ENCODE data around the gene ATP6V1E1.
"Not testable (repeated sequence)": the region's sequence is repeated elsewhere in the genome, so short reads cannot be mapped to it uniquely, and the experiment has no call there.

Gene ATP6V1E1

GRCh38 chr22:17628406-17629172, at the start of gene ATP6V1E1:
TSS of gene ATP6V1E1 (minus strand) at chr22:17628749. CDS start at chr22:17628635, 114 bp downstream.
- DNase-seq (ENCODE audit: low spot score), result peak; percentile 98

GRCh38 chr22:17675584-17675983, 47.0 kb upstream of the ATP6V1E1 start:
- no peak for DNase-seq (ENCODE audit: low spot score)

GRCh38 chr22:17674152-17674551, 45.6 kb upstream of the ATP6V1E1 start:
- DNase-seq (ENCODE audit: low spot score), result no peak

GRCh38 chr22:17672417-17672991, 44.0 kb upstream of the ATP6V1E1 start:
- DNase-seq (ENCODE audit: low spot score), result no peak

- DNase-seq (ENCODE audit: low spot score), result not testable (repeated sequence)
These were observed 43.1 kb upstream of the ATP6V1E1 start for GRCh38 chr22:17671521-17672092.

GRCh38 chr22:17665854-17666253, 37.3 kb upstream of the ATP6V1E1 start:
- no peak for DNase-seq (ENCODE audit: low spot score)

GRCh38 chr22:17665248-17665647, 36.7 kb upstream of the ATP6V1E1 start:
- no peak for DNase-seq (ENCODE audit: low spot score)

- no peak for DNase-seq (ENCODE audit: low spot score)
These were observed 36.0 kb upstream of the ATP6V1E1 start for GRCh38 chr22:17664414-17665055.

GRCh38 chr22:17656870-17657395, 28.4 kb upstream of the ATP6V1E1 start:
- DNase-seq (ENCODE audit: low spot score), result no peak

GRCh38 chr22:17655289-17655688, 26.7 kb upstream of the ATP6V1E1 start:
- no peak for DNase-seq (ENCODE audit: low spot score)

GRCh38 chr22:17648569-17648968, 20.0 kb upstream of the ATP6V1E1 start:
- no peak for DNase-seq (ENCODE audit: low spot score)

GRCh38 chr22:17647991-17648390, 19.4 kb upstream of the ATP6V1E1 start:
- no peak for DNase-seq (ENCODE audit: low spot score)

- no peak for DNase-seq (ENCODE audit: low spot score)
These were observed 18.9 kb upstream of the ATP6V1E1 start for GRCh38 chr22:17647452-17647851.

- DNase-seq (ENCODE audit: low spot score), result not testable (repeated sequence)
These were observed 13.8 kb upstream of the ATP6V1E1 start for GRCh38 chr22:17642357-17642756.

- DNase-seq (ENCODE audit: low spot score), result no peak
These were observed 12.7 kb upstream of the ATP6V1E1 start for GRCh38 chr22:17641269-17641668.

GRCh38 chr22:17639247-17639741, 10.7 kb upstream of the ATP6V1E1 start:
- peak; percentile 37 for DNase-seq (ENCODE audit: low spot score)

- peak; percentile 94 for DNase-seq (ENCODE audit: low spot score)
These were observed 10.1 kb upstream of the ATP6V1E1 start, which contains the start of gene BCL2L13 for GRCh38 chr22:17638432-17639246. TSS of gene BCL2L13 (plus strand) at chr22:17638757. CDS start at chr22:17655712, 16,955 bp downstream.

- no peak for DNase-seq (ENCODE audit: low spot score)
These were observed 9.6 kb upstream of the ATP6V1E1 start for GRCh38 chr22:17638182-17638431.

- no peak for DNase-seq (ENCODE audit: low spot score)
These were observed 9.1 kb upstream of the ATP6V1E1 start for GRCh38 chr22:17637490-17638181.

- DNase-seq (ENCODE audit: low spot score), result not testable (repeated sequence)
These were observed 8.3 kb upstream of the ATP6V1E1 start for GRCh38 chr22:17636850-17637249.

- DNase-seq (ENCODE audit: low spot score), result no peak
These were observed 6.1 kb upstream of the ATP6V1E1 start for GRCh38 chr22:17634696-17635095.

Data from activated CD4-positive, alpha-beta T cell treated with anti-CD3 and anti-CD28 coated beads, Interleukin-2, Interleukin-4, amounts not matched to agents 100 ng/mL and 50 ng/mL, durations not matched to agents 16 hours and 8 hours (primary cell).